ENCODE data around the gene SLC51B.
A peak's percentile ranks its signal among the peaks of the same experiment; 100 is the strongest.

SLC51B gene

GRCh38 chr15:65100442-65100841 is 55.3 kb downstream of the SLC51B start:
- TF ChIP-seq POLR2A (IDR thresholded peaks at IDR 0.05; ENCODE audit: low read length) = no peak
- no peak for TF ChIP-seq GATA1 (IDR thresholded peaks at IDR 0.05; ENCODE audit: low read depth, low read length)
- no peak for DNase-seq

- no peak for TF ChIP-seq GATA1 (IDR thresholded peaks at IDR 0.05; ENCODE audit: low read depth, low read length)
- no peak for TF ChIP-seq POLR2A (IDR thresholded peaks at IDR 0.05; ENCODE audit: low read length)
- DNase-seq = peak; percentile 57 to 71
Measured at GRCh38 chr15:65101411-65101890, 56.3 kb downstream of the SLC51B start.

- no peak for TF ChIP-seq POLR2A (IDR thresholded peaks at IDR 0.05; ENCODE audit: low read length)
- no peak for TF ChIP-seq GATA1 (IDR thresholded peaks at IDR 0.05; ENCODE audit: low read depth, low read length)
- DNase-seq = no peak
Measured at GRCh38 chr15:65101891-65102708, 56.9 kb downstream of the SLC51B start.

GRCh38 chr15:65102912-65103311 is 57.7 kb downstream of the SLC51B start:
- no peak for TF ChIP-seq POLR2A (IDR thresholded peaks at IDR 0.05; ENCODE audit: low read length)
- TF ChIP-seq GATA1 (IDR thresholded peaks at IDR 0.05; ENCODE audit: low read depth, low read length) = no peak
- no peak for DNase-seq

Measured in erythroblast (primary cell).